Psoas muscle (tissue), 8 donors: Measurements from ENCODE around the gene IL10RA. TPM values are rescaled to one million over a fixed set of nuclear protein-coding genes. Genes with fewer than 3 reads are reported as not detected.

Experiments used
- ATAC-seq, 4 donors: fragments of 200-7000 bp; cut with Tn5 transposase; one replicate each; pipeline ENCODE4 v1.9.1; 2020; ENCODE audit warnings: moderate library complexity in 3 of 4, mild to moderate bottlenecking in 2 of 4
- DNase-seq, 2 donors: peaks; one replicate each; pipeline ENCODE4 v3.0.0-alpha.2; 2020
- H3K27ac ChIP-seq: fragments of 200-600 bp; one replicate; pipeline ENCODE4 v1.8.0; 2022
- H3K27me3 ChIP-seq, 3 donors: fragments of 200-600 bp in 1 of 3; one replicate each; pipeline versions ENCODE4 v1.6.1 to v1.8.0; 2013 to 2022; ENCODE audit warnings: low read length in 2 of 3, mild to moderate bottlenecking in 2 of 3, moderate library complexity in 1 of 3; ENCODE audit not compliant: insufficient read depth in 3 of 3
- H3K36me3 ChIP-seq, 2 donors: fragments of 200-600 bp in 1 of 2; one replicate each; pipeline versions ENCODE4 v1.6.1 to v1.8.0; 2013 to 2022; ENCODE audit warnings: low read depth in 1 of 2, mild to moderate bottlenecking in 1 of 2, moderate library complexity in 1 of 2; ENCODE audit not compliant: insufficient read depth in 1 of 2
- H3K4me1 ChIP-seq: fragments of 200-600 bp; one replicate; pipeline ENCODE4 v1.8.0; 2022
- H3K4me3 ChIP-seq: fragments of 200-600 bp; one replicate; pipeline ENCODE4 v1.8.0; 2022; ENCODE audit warnings: mild to moderate bottlenecking
- H3K9me3 ChIP-seq: fragments of 200-600 bp; one replicate; pipeline ENCODE4 v1.8.0; 2022
- CTCF ChIP-seq: fragments of 200-600 bp; IDR thresholded peaks from one replicate; pipeline ENCODE4 v1.8.0; 2022; ENCODE audit warnings: antibody characterized with exemption
- WGBS, 3 donors: extraction: QIAGEN DNeasy Blood & Tissue Kit; methylation state at CpG; one replicate each; pipeline versions ENCODE4 v1.1.6 to v1.1.7; 2013; 5-methylcytosine and 5-hydroxymethylcytosine counted together
- intact Hi-C, 2 donors: fragments of 100-400 bp; cut with DNase I; formaldehyde crosslinking; loops; one replicate each; pipeline versions ENCODE4 v1.11.0 to v1.14.2; 2022
- polyA plus RNA-seq, 3 donors: library from polyadenylated mRNA; stranded (reverse); fragments of 200-250 nt; gene quantifications; one replicate each; pipeline ENCODE4 v1.2.3, GENCODE V29; 2013
- total RNA-seq, 4 donors: library from RNA; stranded (reverse); fragmentation: NEBNext Ultra II Directional in 2 of 4; extraction: Animal tissue kit (Norgen Biotek cat#: 25700) in 2 of 4; gene quantifications; one replicate each; pipeline versions ENCODE4 v1.2.1 to v1.2.4, GENCODE V29; 2021 to 2023
- donor health status: healthy with polysubstance abuse.
- donor health status: DM: no; HTN: no; CAD: no; lungs with moderate emphysema.
- donor health status: Bipolar disorder and iron deficiency.
- donor health status: healthy.
- donor health status: DM: yes; HTN: yes; CAD: no.
- donor health status: DM: no; HTN: no; CAD: no.
- donor health status: DM: no; HTN: no; CAD: no.
- donor health status: DM: yes; HTN: yes; CAD: no.

IL10RA gene
- total and polyA plus RNA-seq, 7 donors: 0.39 to 3.9 (median 1.1) TPM

GRCh38 chr11:117993988-117994745, 8.0 kb downstream of the IL10RA start:
- ATAC-seq (peak in 1 of 4 donors; percentile 27), DNase-seq (peak in 1 of 2 donors; percentile 32)
- H3K4me3 ChIP-seq: no peak overlapping the region
- TF ChIP-seq CTCF: no peak
- no peaks in the 10 kb centered on the region for H3K36me3 ChIP-seq
- H3K4me1 ChIP-seq: no peaks in the 10 kb centered on the region
- H3K9me3 ChIP-seq: no peaks in the 10 kb centered on the region
- 66 to 71% (median 71%) methylated on average over 9 of the region's 9 CpGs for WGBS, 3 donors
- peaks cover 0 to 2% (median 0%) of the 10 kb centered on the region in 3 donors for H3K27me3 ChIP-seq
- intact Hi-C loops: loop anchor here in 1 of 2 donors (10.0 kb wide), 1 partner anchor 59 kb away; no protein-coding TSS in a partner anchor
- H3K27ac ChIP-seq: no peak overlapping the region

- H3K27me3 ChIP-seq: peaks cover 0 to 2% (median 0%) of the 10 kb centered on the region in 3 donors
- no peaks in the 10 kb centered on the region for H3K9me3 ChIP-seq
- 91 to 93% (median 93%) methylated on average over 11 of the region's 11 CpGs for WGBS, 3 donors
- no peak for TF ChIP-seq CTCF
- no peak overlapping the region for H3K27ac ChIP-seq
- ATAC-seq (no peak), DNase-seq (no peak)
- H3K4me1 ChIP-seq: no peaks in the 10 kb centered on the region
- no peaks in the 10 kb centered on the region for H3K36me3 ChIP-seq
- no peak overlapping the region for H3K4me3 ChIP-seq
- intact Hi-C loops: loop anchor here in 1 of 2 donors (10.0 kb wide), 1 partner anchor 61 kb away; no protein-coding TSS in a partner anchor
Observed at GRCh38 chr11:117995472-117995871, 9.3 kb downstream of the IL10RA start.

GRCh38 chr11:117996058-117996457, 9.9 kb downstream of the IL10RA start:
- TF ChIP-seq CTCF: no peak
- intact Hi-C loops: loop anchor here in 1 of 2 donors (10.0 kb wide), 1 partner anchor 61 kb away; no protein-coding TSS in a partner anchor
- Histone ChIP-seq H3K4me3 (no peak overlapping the region), H3K9me3 (no peaks in the 10 kb centered on the region), H3K27me3 (peaks cover 0 to 2% (median 0%) of the 10 kb centered on the region in 3 donors), H3K4me1 (no peaks in the 10 kb centered on the region), H3K36me3 (no peaks in the 10 kb centered on the region), H3K27ac (no peak overlapping the region)
- DNase-seq: no peak
- 88 to 95% (median 94%) methylated on average over 4 of the region's 4 CpGs for WGBS, 3 donors
- ATAC-seq: no peak

- H3K27ac ChIP-seq: no peak overlapping the region
- DNase-seq: no peak
- no peak overlapping the region for H3K4me3 ChIP-seq
- TF ChIP-seq CTCF: no peak
- intact Hi-C loops: loop anchor here in 1 of 2 donors (10.0 kb wide), 1 partner anchor 63 kb away; no protein-coding TSS in a partner anchor
- peaks cover 0 to 2% (median 0%) of the 10 kb centered on the region in 3 donors for H3K27me3 ChIP-seq
- H3K4me1 ChIP-seq: no peaks in the 10 kb centered on the region
- H3K9me3 ChIP-seq: no peaks in the 10 kb centered on the region
- ATAC-seq: no peak
- no peaks in the 10 kb centered on the region for H3K36me3 ChIP-seq
- WGBS, 3 donors: 95 to 99% (median 96%) methylated on average over 2 of the region's 2 CpGs
Observed at GRCh38 chr11:117997406-117997805, 11.2 kb downstream of the IL10RA start.
